Measurements from ENCODE around the gene ZFYVE1. TPM values are rescaled to one million over a fixed set of nuclear protein-coding genes. Genes with fewer than 3 reads are reported as not detected.

Gene ZFYVE1
- total and polyA plus RNA-seq, 10 of the 15 experiments (the other 5 are each of a cell fraction or from before 2014, with no cell fraction given): 1.2 to 13.3 (median 6.4) TPM

DNA sequence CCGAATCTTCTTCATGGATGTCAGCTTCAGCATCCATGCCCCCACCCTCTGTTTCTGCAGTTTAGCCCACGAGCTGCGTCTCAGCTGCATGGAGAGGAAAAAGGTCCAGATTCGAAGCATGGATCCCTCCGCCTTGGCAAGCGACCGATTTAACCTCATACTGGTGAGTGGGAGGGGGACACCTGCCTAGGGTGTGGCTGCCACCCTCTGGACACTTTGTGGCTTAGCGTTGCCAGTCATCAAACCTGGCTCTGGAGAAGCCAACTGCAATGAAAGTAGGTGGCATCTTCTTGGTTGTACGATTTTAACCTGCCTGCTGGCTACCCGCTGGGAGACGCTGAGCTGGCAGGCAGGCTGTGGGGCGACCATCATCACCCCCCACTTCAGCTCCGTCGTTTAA is 84.0 kb downstream of the ZFYVE1 start:
- no peak for DNase-seq (ENCODE audit: low read depth, low spot score)
- H4K20me1 ChIP-seq (ENCODE audit: control insufficient read depth, insufficient read depth): no peaks in the 10 kb centered on the region
- BruUV-seq (replicated peaks): no TSS peak
- H3K9me3 ChIP-seq (replicated peaks; ENCODE audit: control insufficient read depth, insufficient read depth, low read length): no peaks in the 10 kb centered on the region
- H3K9ac ChIP-seq (ENCODE audit: control insufficient read depth, insufficient read depth, low read length): no peak overlapping the region
- ChIA-PET RAD21 (ENCODE audit: unreplicated experiment) (no interaction called here), POLR2A (no interaction called here), SMC1A (ENCODE audit: uncharacterized antibody, unreplicated experiment) (no interaction called here), CTCF (no interaction called here)
- ATAC-seq: no peak
- H3K4me3 ChIP-seq: no peak overlapping the region
- no peak for FAIRE-seq
- no peaks in the 10 kb centered on the region for H3K27me3 ChIP-seq (replicated peaks in 1 of 2; ENCODE audit: control insufficient read depth in 2 of 2, insufficient read depth in 2 of 2, low read length in 1 of 2)
- WGBS (ENCODE audit: insufficient coverage, insufficient replicate concordance, low lambda C conversion rate, missing lambda C conversion rate): 97% methylated on average over 14 of the region's 14 CpGs
- TF ChIP-seq BCL11A (IDR thresholded peaks at IDR 0.05; ENCODE audit: low read depth, low read length) (no peak), RAD21 (IDR thresholded peaks at IDR 0.05; ENCODE audit: insufficient read depth, low read depth, low read length) (0 out of 2 replicates have a peak, but pooled peaks have one; percentile 9)
- TF ChIP-seq, protein P1, sequence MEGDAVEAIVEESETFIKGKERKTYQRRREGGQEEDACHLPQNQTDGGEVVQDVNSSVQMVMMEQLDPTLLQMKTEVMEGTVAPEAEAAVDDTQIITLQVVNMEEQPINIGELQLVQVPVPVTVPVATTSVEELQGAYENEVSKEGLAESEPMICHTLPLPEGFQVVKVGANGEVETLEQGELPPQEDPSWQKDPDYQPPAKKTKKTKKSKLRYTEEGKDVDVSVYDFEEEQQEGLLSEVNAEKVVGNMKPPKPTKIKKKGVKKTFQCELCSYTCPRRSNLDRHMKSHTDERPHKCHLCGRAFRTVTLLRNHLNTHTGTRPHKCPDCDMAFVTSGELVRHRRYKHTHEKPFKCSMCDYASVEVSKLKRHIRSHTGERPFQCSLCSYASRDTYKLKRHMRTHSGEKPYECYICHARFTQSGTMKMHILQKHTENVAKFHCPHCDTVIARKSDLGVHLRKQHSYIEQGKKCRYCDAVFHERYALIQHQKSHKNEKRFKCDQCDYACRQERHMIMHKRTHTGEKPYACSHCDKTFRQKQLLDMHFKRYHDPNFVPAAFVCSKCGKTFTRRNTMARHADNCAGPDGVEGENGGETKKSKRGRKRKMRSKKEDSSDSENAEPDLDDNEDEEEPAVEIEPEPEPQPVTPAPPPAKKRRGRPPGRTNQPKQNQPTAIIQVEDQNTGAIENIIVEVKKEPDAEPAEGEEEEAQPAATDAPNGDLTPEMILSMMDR (IDR thresholded peaks at IDR 0.05 in 2 of 3, conservative IDR thresholded peaks at IDR 0.05 in 1 of 3; ENCODE audit: control insufficient read depth in 2 of 3, extremely low read depth in 1 of 3, insufficient read depth in 1 of 3, low read depth in 3 of 3, low read length in 3 of 3): peak in 1 of 3 experiments; percentile 5; a peak in 1 of 6 replicates
- no peaks in the 10 kb centered on the region for H3K4me1 ChIP-seq (ENCODE audit: control insufficient read depth, insufficient read depth, low read length)
- no peak overlapping the region for H2AFZ ChIP-seq (ENCODE audit: control insufficient read depth, low read depth, low read length)
- no peak overlapping the region for H3K27ac ChIP-seq (ENCODE audit: control insufficient read depth, insufficient read depth)
- H3K36me3 ChIP-seq (ENCODE audit: control insufficient read depth in 2 of 2, insufficient read depth in 2 of 2, low read length in 1 of 2): peaks cover 24 to 26% of the 10 kb centered on the region in 2 experiments
- intact Hi-C loops (cut with micrococcal nuclease; ENCODE audit: unreplicated experiment): no loop called here
- no peaks in the 10 kb centered on the region for H3K79me2 ChIP-seq (ENCODE audit: control insufficient read depth, insufficient read depth, low read length)
- in situ Hi-C loops (cut with MboI): no loop called here
- H3K4me2 ChIP-seq (ENCODE audit: control insufficient read depth, insufficient read depth): no peak overlapping the region

DNA sequence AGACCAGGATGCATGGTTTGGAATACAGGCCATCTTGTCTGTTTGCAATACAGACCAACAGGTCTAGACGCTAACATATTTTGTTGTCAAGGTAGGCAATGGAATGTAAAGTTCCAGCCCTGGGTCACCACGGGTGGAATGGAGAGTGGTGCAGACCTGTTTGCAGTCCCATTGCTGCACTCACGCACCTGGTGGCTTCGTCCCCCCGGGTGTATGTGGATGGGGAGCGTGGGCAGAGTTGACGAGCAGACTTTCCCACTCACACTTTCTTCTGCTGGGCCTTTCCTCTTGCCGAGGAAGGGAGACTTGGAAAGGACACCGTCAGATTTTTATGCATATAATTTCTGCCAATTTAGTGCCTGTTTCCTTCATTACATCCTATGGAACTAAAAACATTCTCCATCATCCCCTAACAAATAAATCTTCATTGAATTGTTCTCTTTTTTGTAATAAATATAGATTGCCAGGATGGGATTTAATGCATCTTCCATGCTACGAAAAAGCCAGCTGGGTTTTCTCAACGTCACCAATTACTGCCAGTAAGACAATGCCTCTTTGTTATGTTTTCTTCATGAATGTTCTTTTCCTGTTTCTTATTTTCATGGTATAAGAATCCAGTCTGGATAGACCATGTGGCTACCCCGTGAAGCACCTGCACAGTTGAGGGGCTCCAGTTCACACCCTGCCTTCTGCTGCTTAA is 85.5 kb downstream of the ZFYVE1 start:
- ATAC-seq: no peak
- Histone ChIP-seq H3K79me2 (ENCODE audit: control insufficient read depth, insufficient read depth, low read length) (no peaks in the 10 kb centered on the region), H3K9ac (ENCODE audit: control insufficient read depth, insufficient read depth, low read length) (no peak overlapping the region), H2AFZ (ENCODE audit: control insufficient read depth, low read depth, low read length) (no peak overlapping the region), H3K27ac (ENCODE audit: control insufficient read depth, insufficient read depth) (no peak overlapping the region), H4K20me1 (ENCODE audit: control insufficient read depth, insufficient read depth) (no peaks in the 10 kb centered on the region), H3K4me1 (ENCODE audit: control insufficient read depth, insufficient read depth, low read length) (no peaks in the 10 kb centered on the region), H3K4me3 (no peak overlapping the region), H3K9me3 (replicated peaks; ENCODE audit: control insufficient read depth, insufficient read depth, low read length) (no peaks in the 10 kb centered on the region), H3K4me2 (ENCODE audit: control insufficient read depth, insufficient read depth) (no peak overlapping the region), H3K27me3 (replicated peaks in 1 of 2; ENCODE audit: control insufficient read depth in 2 of 2, insufficient read depth in 2 of 2, low read length in 1 of 2) (no peaks in the 10 kb centered on the region), H3K36me3 (ENCODE audit: control insufficient read depth in 2 of 2, insufficient read depth in 2 of 2, low read length in 1 of 2) (peaks cover 22 to 24% of the 10 kb centered on the region in 2 experiments)
- ChIA-PET POLR2A (no interaction called here), CTCF (interaction anchor here (1.3 kb wide), 1 partner anchor 427 kb away, joined by 3 read pairs; no protein-coding TSS in a partner anchor), SMC1A (ENCODE audit: uncharacterized antibody, unreplicated experiment) (no interaction called here), RAD21 (ENCODE audit: unreplicated experiment) (no interaction called here)
- DNase-seq (ENCODE audit: low read depth, low spot score): no peak
- 85% methylated on average over 12 of the region's 12 CpGs for WGBS (ENCODE audit: insufficient coverage, insufficient replicate concordance, low lambda C conversion rate, missing lambda C conversion rate)
- BruUV-seq (replicated peaks): no TSS peak
- FAIRE-seq: no peak
- in situ Hi-C loops (cut with MboI): no loop called here
- no peak for TF ChIP-seq NRF1 (conservative IDR thresholded peaks at IDR 0.05; ENCODE audit: low read depth, low read length)
- no peak for TF ChIP-seq SREBF1 (IDR thresholded peaks at IDR 0.05; ENCODE audit: low read length)
- TF ChIP-seq SMC3 (IDR thresholded peaks at IDR 0.05; ENCODE audit: borderline replicate concordance, low read length): no peak
- TF ChIP-seq POLR2AphosphoS2 (IDR thresholded peaks at IDR 0.05; ENCODE audit: low read depth, low read length): no peak
- no peak for TF ChIP-seq CHD2 (IDR thresholded peaks at IDR 0.05; ENCODE audit: borderline replicate concordance, low read depth, low read length)
- TF ChIP-seq POLR2A (IDR thresholded peaks at IDR 0.05; ENCODE audit: low read depth, low read length): no peak
- TF ChIP-seq ASH2L (IDR thresholded peaks at IDR 0.05; ENCODE audit: borderline replicate concordance, low read depth): no peak
- TF ChIP-seq, protein P2, sequence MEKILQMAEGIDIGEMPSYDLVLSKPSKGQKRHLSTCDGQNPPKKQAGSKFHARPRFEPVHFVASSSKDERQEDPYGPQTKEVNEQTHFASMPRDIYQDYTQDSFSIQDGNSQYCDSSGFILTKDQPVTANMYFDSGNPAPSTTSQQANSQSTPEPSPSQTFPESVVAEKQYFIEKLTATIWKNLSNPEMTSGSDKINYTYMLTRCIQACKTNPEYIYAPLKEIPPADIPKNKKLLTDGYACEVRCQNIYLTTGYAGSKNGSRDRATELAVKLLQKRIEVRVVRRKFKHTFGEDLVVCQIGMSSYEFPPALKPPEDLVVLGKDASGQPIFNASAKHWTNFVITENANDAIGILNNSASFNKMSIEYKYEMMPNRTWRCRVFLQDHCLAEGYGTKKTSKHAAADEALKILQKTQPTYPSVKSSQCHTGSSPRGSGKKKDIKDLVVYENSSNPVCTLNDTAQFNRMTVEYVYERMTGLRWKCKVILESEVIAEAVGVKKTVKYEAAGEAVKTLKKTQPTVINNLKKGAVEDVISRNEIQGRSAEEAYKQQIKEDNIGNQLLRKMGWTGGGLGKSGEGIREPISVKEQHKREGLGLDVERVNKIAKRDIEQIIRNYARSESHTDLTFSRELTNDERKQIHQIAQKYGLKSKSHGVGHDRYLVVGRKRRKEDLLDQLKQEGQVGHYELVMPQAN (conservative IDR thresholded peaks at IDR 0.05): no peak
- TF ChIP-seq EZH2 (IDR thresholded peaks at IDR 0.05; ENCODE audit: borderline replicate concordance, control insufficient read depth, low read depth, low read length): no peak
- intact Hi-C loops (cut with micrococcal nuclease; ENCODE audit: unreplicated experiment): no loop called here

Data from GM12878 (cell line).